Measurements from ENCODE around the gene GALNT1.

GALNT1 gene

DNA sequence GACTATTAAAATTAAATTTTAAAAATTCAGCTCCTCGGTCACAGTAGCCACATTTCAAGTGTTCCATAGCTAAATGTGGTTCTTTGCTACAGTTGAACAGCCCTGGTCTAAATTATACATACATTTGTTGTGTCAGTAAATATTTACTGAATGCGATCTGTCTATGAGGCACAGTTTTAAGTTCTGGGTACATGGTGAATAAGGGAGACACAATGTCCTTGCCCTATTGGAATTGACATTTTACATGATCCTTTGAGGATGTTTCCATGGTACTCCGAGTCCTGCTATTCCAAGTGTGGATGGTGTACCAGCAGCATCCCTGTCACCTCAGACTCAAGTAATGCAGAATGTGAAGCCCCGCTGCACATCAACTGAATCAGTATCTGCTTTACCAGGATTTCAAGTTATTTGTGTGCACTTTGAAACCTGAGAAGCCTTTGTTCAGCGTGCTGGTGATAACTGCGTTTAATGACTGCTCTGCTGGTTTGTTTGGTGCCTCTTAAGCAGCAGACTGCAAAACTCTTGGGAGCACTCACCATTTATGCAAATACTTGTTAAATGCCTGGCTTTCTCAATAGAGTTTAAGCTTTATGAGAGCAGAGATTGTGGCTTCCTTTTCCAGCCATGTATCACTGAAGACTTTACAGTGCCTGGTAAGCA is 1.5 kb downstream of the GALNT1 start:
- peak; percentile 16 to 32 for DNase-seq

DNA sequence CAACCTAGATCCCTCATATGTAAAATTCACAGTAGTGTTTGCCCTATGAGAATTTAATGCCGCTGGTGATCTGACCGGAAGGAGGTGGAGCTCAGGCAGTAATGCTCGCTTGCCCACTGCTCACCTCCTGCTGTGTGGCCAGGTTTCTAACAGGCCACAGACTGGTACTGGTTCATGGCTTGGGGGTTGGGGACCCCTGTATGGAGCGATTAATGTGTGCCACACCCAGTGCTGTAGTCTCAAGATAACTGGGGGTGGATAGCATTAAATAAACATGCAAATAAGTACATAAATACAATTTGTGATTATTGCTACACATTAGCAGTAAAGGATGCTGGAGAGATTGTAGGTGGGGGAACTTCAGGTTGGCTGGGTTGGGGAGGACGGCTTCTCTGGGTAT is 3.2 kb downstream of the GALNT1 start:
- no peak for DNase-seq

DNA sequence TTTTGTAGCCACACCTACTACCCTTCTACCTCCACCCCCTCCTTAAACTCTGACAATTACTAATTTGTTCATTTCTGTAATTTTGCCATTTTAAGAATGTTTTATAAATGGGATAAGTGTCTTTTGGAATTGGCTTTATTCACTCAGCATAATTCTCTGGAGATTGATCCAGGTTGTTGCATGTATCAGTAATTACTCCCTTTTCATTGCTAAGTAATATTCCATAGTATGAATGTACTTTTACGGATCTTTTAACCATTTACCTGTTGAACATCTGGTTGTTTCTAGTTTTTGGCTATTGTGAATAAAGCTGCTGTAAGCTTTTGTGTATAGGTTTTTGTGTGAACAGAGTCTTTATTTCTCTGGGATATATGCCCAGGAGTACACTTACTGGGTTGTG is 4.1 kb downstream of the GALNT1 start:
- DNase-seq, result no peak

DNA sequence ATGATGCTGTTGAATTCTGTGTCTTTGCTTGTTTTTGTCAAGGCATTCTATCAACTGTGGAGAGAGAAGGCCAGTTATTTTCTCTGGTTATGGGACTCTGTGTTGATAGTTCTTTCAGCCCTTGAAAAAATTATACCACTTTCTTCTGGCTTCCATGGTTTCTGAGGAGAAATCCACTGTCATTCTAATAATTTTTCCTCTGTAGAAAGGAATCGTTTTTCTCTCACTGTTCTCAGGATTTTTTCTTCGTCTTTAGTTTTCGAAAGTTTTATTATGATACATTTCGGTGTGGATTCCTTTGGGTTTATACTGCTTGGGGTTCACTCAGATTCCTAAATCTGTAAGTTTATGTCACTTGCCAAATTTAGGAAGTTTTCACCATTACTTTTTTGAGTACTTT is 6.6 kb downstream of the GALNT1 start:
- DNase-seq, result no peak

DNA sequence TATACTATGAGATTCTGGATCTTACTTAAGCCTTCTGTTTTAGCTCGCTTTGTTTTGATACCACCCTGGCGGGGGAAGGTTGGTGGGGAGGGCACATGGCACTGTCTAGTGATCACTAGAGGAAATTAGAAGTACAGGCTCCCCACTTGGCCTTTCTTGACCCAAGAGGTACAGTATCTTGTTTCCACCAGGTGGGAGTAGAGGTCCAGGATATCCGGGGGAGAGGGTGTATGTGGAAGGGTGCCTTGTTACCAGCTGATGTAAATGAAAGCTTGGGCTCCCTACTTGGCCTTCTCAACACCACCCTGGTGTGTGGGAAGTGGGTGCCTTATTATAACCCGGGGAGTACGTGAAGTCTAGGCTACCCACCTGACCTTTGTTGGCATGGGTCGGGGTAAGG is 7.5 kb downstream of the GALNT1 start:
- no peak for DNase-seq

DNA sequence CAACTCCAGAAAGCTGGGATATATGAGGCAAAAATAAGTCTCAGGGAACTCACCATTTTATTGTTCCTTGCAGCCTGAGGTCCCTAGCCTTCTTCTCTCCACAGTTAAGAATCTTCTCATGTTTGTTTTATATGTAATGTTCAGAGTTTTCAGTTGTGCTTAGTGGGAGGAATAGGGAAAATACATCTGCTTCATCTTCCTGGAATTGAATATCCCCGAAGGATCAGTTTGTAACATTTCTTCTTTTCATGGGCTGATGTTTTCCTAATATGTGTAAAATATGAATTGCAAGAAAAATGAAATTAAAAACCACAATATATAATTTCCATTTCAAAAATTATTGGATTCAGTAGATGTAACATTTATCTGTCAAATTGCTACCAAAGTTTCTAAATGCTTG is 8.0 kb downstream of the GALNT1 start:
- DNase-seq, result no peak

DNA sequence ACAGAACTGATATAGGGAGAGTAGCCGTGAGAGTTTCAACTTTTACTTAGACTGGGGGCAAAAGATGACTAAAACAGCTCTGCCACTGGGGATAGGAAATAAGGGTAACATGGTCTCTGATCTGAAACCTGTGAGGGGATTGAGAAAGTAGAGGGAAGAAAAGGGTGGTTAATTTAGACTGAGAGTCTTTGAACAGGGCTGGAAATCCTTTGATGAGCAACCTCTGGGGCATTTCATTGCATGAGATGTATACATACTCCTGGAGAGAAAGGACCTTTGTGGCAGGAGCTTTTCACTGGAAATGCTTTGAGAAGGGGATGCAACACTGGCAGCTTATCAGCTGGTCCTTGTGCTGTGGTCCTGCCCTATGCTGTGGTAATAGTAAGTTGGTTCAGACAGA is 9.4 kb downstream of the GALNT1 start:
- no peak for DNase-seq

DNA sequence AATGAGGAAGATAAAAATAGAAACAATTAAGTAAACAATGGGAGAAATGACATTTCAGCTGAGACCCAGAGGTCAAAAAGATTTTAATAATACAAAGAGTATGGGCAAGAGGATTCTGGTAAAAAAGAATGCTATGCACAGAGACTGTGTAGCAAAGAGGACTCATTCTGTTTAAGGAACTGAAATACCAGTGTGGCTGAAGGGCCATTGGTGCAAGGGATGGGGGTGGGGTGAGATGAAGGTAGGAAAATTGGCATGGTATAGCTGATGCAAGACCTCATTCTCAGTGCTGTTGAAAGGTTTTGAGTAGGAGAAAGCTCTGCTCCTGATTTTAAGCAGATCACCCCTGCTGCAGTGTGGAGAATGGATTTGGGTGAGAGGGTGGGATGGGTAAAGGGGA is 10.8 kb downstream of the GALNT1 start:
- no peak for DNase-seq

DNA sequence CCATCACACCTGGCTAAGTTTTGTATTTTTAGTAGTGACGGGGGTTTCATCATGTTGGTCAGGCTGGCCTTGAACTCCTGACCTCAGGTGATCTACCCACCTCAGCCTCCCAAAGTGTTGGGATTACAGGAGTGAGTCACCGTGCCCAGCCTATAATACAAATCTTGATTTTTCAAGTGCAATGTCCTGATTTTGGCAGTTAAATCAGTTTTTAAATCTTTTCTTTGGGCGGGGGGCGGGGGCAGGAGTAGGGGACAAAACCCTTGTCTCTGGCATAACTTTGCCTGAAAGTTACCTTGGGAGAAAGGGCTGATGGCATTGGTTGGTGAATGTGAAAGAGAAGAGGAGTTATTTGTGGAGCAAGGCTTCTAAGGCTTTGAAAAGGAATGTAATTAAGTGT is 12.3 kb downstream of the GALNT1 start:
- DNase-seq, result no peak

DNA sequence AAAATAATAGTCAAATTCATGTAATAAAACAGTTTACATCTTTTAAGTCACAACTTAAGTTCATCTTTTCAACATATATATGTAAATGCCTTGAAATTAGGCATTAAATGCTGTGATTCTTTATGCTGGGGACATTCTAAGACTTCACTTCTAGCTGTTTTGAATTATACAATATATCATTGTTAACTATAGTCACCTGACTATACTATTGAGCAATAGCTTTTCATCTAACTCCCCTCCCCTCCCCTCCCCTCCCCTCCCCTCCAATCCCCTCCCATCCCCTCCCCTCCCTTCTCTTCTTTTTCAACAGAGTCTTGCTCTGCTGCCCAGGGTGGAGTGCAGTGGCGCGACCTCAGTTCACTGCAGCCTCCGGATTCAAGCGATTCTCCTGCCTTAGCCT is 16.2 kb downstream of the GALNT1 start:
- DNase-seq, result no peak

DNA sequence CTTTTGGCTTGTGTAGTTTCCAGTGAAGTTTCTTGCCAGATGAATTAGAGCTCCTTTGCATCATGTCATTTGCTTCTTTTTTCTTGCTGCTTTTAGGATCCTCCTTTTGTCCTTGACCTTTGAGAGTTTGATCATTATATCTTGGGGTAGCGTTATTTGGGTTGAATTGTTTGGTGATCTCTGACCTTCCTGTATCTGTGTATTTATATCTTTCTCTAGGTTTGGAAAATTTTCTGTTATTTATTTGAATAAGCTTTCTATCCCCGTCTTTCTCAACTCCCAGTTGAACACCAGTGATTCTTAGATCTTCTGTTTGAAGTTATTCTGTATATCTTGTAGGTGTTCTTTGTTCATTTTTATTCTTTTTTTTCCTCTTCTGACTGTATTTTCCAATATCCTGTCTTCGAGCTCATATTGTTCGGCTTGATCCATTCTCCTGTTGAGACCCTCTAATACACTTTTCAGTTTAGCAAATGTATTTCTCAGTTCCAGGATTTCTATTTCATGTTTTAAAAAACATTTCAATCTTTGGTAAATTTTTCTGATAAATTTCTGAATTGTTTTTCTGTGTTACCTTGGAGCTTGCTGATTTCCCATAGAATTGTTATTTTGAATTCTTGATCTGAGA is 20.8 kb downstream of the GALNT1 start:
- no peak for DNase-seq

DNA sequence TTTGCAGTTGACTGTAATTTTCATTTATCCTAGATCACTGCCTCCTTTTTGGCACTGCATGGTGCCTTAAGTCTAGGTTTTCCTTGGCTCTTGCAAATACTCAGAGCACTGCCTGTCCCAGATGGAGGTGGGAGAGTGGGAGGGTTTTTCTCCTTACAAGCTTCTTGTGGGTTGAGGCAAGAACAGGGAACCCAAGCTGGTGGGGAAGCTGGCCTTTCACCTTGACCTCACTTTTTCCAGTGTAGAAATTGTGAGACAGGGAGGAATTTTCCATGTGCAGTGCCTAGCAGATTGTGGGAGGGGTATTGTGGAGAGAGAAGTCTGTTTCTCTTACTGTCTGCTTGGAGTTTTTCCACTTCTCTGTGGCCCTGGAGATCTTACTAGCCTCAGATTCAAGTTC is 21.5 kb downstream of the GALNT1 start:
- no peak for DNase-seq

DNA sequence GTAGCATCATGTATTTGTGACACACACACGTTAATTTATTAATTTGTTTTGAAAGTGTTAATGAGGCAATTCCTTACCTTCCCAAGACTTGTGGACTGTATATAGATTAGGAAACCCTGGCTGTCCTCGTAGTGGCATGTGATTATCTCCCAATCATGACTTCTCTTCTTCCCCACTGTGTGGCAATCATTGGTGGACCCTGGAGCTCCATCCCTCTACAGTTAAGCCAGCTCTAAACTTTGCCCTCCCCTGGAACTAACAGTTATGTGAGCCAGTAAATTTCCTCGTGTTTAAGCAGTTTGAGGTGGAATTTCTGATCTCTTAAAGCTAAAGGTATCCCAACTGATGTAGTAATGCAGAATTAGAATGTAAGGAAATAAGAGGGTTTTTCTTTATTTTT is 22.0 kb downstream of the GALNT1 start:
- no peak for DNase-seq

DNA sequence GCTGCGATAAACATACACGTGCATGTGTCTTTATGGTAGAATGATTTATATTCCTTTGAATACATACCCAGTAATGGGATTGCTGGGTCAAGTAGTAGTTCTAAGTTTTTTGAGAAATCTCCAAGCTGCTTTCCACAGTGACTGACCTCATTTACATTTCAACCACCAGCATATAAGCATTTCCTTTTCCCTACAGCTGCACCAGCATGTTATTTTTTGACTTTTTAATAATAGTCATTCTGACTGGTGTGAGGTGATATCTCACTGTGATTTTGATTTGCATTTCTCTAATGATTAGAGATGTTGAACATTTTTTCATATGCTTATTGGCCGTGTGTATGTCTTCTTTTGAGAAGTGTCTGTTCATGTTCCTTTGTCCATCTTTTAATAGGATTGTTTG is 22.8 kb downstream of the GALNT1 start:
- no peak for DNase-seq

DNA sequence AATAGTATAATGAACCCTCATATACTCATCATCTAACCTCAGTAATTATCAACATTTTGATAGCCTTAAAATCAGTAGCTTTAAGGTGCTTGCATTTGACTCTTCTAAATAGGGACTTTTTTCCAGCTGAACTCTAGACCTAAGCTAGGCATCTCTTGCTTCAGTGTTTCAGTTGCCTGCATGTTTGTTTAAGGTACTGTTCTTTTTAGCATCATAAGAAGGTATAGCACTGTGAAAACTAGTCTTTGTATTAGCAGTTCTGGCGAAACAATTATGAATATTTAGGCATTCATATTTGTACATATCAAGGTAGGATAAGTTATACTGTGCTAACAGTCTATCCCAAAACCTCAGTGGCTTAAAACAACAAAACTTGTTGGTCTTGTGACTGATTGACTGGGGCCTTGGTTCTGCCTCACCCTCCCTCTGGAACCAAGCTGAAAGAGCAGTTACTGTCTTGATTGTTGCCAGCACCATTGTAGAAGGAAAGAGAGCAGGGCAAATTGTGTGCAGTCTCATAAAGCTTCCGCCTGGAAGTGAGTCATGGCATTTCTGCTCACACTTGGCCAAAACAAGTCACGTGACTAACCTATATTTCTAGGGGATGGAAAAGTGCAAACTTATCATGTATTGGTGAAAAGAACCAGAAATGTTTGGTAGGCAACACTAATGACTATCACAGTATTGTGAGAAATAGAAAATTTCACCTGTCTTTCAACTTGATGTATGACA is 24.3 kb downstream of the GALNT1 start:
- no peak for DNase-seq

DNA sequence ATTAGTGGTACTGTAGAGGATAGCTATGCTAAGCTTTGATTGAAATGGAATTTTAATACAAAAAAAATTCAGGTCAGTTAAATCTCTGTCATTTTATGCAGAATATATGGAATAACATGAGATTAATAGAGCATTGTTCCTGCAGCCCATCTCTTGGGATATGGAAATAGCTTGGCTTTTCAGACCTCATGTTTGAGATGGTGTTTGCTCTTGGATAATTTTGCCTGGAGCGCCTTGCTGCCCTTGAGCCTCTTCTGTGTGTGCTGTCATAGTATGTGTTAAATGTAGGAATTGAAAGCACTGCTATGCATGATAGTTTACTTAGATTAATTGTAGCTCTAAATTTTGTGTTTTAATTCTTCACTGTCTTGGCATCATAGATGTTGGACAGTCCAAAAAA is 27.7 kb downstream of the GALNT1 start:
- DNase-seq, result no peak

DNA sequence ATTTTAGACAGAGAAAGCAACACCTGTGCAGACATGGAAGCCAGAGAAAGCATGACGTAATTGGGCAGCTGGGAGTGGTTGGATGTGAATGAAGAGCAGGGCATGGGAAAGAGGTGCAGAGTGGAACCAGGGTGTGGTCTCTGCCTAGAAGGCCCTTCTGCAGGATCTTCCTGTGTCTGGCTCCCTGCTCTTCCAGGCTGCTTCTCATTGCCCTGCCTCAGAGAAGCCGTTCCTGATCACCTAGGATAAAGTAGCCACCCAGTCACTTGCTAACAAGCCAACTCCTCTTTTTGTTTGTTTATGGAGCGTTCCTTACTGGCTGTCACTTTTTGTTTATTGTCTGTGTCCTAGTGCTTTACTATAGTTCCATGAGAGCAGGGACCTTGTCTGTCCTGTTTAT is 28.5 kb downstream of the GALNT1 start:
- DNase-seq, result no peak

DNA sequence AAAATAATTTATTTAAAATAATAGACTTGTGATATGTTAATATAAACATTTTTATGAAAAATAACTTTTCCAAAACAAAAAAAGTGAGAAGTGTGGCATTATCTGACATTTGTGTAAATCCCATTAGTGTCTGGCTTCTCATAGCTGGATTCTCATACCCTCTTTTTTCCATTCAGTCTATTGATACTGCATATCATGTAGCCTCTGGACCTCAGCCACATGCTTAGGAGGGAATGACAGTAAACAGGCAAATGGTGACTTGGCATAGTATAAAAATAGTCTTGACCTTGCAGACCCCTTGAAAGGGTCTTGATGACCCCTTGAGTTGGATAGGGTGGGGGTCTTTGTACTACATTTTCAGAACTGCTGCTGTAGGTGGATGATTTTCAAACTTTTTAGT is 29.2 kb downstream of the GALNT1 start:
- no peak for DNase-seq

DNA sequence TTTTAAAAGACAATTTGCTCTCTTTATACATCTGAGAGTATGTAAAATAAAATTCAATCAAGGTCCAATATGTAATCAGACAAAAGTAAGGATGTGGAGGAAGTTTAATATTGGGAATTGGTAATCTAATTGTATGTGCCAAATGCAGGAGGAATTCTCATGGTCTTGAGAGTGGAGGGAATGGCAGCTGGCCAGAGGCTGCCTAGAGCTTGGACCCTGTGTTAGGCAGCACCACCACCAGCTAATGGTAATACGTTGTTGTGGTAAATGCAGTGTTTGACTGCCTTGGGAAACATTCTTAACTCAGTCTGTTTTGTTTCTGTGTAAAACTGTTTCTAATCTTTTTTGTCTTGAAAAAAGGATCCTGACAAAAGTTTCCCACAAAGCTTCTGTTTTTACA is 30.0 kb downstream of the GALNT1 start:
- no peak for DNase-seq

DNA sequence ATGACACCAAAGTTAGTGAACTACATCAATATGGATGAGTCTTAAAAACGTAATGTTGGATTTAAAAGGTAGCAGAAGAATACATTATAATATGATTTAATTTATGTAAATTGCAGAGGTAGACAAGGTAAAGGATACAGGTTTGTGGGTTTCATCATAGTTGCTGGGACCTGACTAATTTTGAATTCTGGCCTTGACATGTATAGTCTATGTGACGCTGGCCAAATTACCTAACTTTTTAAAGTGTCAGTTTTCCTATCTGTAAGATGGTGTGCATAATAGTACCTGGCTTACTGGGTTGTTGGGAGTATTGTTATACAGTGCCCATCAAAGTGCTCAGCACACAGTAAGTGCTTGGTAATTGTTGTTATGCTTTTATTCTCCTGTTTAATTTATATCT is 34.5 kb downstream of the GALNT1 start:
- no peak for DNase-seq

DNA sequence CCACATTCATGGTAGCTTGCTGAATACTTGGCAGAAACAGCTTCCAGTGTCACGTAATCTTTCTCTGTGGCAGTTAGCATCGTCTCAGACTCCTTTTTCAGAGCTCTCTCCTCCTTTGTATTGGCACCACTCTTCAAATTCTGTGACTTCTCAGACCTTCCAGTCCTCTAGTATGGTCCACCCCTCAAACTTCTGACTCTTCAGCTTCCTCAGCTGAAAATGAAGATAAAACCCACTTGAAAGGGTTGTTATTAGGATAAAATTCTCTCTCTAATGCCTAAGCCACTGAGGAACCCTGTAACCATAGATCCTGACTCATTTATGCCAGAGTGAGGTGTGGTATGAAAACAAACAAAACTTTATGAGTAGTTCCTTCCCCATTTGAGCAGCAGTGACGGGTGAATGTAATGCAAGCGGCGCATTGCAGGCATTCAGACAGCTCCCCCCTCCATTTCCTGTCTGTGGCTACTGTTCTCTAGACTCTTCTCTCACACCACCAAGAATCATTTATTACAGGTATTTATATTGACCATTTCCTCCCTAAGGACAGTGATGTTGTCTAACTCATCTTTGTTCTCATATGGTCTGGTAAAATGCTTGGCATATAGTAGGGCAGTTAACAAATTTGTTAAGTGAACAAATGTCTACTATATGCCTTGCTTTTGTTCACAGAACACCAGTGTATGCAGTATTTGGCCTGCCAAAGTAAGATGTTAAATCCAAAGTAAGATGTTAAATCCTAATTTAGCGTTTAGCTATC is 35.3 kb downstream of the GALNT1 start:
- no peak for DNase-seq

DNA sequence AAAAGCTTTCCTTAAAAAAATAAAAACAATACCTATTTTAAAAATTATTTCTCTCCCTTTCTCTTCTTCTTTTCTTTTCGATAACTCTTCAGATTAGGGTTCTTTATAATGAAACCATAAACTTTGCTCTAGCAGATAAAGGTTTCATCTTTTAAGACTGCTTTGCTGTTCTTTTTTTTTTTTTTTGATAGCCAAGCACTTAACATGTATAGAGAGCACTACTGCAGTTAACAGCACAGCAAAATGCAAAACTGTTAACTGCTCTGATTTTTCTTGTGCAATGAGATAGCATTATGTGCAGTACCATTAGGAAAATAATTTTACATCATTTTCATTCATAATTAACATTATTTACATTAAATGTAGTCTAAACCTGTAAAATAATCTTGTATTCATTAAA is 36.3 kb downstream of the GALNT1 start:
- no peak for DNase-seq

DNA sequence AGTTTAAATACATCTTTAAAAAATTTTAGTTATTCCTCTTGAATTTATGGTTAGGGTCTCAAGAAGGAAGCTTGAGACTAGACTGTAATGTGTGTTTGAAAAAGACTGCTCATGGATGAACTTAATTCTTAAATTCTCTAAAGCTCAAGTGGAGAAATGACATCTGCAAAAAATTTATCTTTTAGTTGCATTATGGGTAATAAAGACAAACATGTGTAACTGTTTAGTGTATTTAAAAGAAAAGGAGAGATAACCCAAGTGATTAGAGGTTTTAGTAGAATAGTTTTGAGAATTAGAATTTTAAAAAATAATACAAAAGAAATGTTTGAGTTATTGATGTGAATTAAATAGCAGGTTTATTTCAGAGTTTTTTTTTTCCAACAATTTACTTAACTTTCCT is 36.7 kb downstream of the GALNT1 start:
- no peak for DNase-seq

DNA sequence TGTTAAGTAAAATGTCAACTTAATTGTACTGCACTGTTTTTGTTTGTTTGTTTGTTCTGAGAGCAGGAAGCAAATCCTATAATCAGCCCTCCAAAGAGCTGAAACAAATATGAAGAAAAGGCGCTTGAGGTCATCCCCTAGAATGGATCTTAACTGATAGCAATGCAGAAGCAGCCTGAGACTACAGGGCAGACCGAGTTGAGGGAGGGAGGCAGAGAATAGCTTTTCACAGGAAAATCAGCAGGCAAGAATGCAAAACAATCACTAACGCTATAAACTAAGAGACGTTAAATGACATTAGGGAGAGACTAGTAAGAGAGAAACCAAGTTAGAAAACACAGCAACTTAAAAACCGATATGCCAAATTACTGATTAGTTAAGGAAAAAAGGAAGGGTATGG is 37.2 kb downstream of the GALNT1 start:
- no peak for DNase-seq

All from NCI-H187 (cell line).